IMR-90 (cell line): ENCODE results near the gene CNTN4. TPM values are rescaled to one million over a fixed set of nuclear protein-coding genes. Genes with fewer than 3 reads are reported as not detected.

Experiments used
- ATAC-seq: fragments of 200-7000 bp; cut with Tn5 transposase; 2 replicates; pipeline ENCODE4 v1.9.1; 2020; ENCODE audit warnings: low read depth, mild to moderate bottlenecking, moderate library complexity
- BruUV-seq: library from RNA; stranded (reverse); fragments of 400-500 nt; replicated peaks from 2 replicates; lab custom pipeline; 2021; lab: Mats Ljungman, UMichigan
- CTCF ChIA-PET: fragments of 300-600 bp; formaldehyde crosslinking; extraction: SDS; loops from one replicate; lab custom pipeline; 2021; ENCODE audit warnings: antibody characterized with exemption; lab: Yijun Ruan, JAX
- POLR2A ChIA-PET: fragments of 300-600 bp; sonication (Branson Sonifier 250); formaldehyde crosslinking; loops from one replicate; lab custom pipeline; 2022; ENCODE audit warnings: antibody characterized with exemption; ENCODE audit not compliant: unreplicated experiment; lab: Charles Lee
- DNase-seq: peaks from one replicate; pipeline ENCODE4 v3.0.0; 2013
- H2AFZ ChIP-seq: replicated peaks from 2 replicates; pipeline ENCODE3; 2013; ENCODE audit warnings: low read length, mild to moderate bottlenecking; ENCODE audit not compliant: poor library complexity
- H2AK5ac ChIP-seq: 2 replicates; pipeline ENCODE4 v1.6.1; 2013; ENCODE audit warnings: low read depth, low read length, inconsistent platforms
- H2AK9ac ChIP-seq: replicated peaks from 2 replicates; pipeline ENCODE3; 2013; ENCODE audit warnings: mild to moderate bottlenecking, low read depth, low read length, moderate library complexity; ENCODE audit not compliant: poor library complexity
- H2BK120ac ChIP-seq: 2 replicates; pipeline ENCODE4 v1.6.1; 2013; ENCODE audit warnings: low read depth, low read length, inconsistent platforms
- H2BK15ac ChIP-seq: 3 replicates; pipeline ENCODE4 v1.6.1; 2013; ENCODE audit warnings: low read depth, low read length, inconsistent platforms
- H2BK20ac ChIP-seq: 2 replicates; pipeline ENCODE4 v1.6.1; 2013; ENCODE audit warnings: low read depth, mild to moderate bottlenecking, inconsistent platforms, low read length, moderate library complexity
- H2BK5ac ChIP-seq: 2 replicates; pipeline ENCODE4 v1.6.1; 2013; ENCODE audit warnings: mild to moderate bottlenecking, low read depth, low read length, inconsistent platforms; ENCODE audit not compliant: poor library complexity, severe bottlenecking
- H3K14ac ChIP-seq: replicated peaks from 2 replicates; pipeline ENCODE4 v1.6.1; 2013; ENCODE audit warnings: low read depth, low read length, inconsistent platforms
- H3K18ac ChIP-seq: 2 replicates; pipeline ENCODE4 v1.6.1; 2013; ENCODE audit warnings: low read depth, low read length, control low read depth
- H3K23ac ChIP-seq: 2 replicates; pipeline ENCODE4 v1.6.1; 2013; ENCODE audit warnings: low read depth, low read length, inconsistent platforms
- H3K27ac ChIP-seq: 2 replicates; pipeline ENCODE4 v1.5.1; 2013; ENCODE audit warnings: mild to moderate bottlenecking, control low read depth, low read length; ENCODE audit not compliant: insufficient read depth
- H3K27me3 ChIP-seq: 2 replicates; pipeline ENCODE4 v1.6.1; 2013; ENCODE audit warnings: low read length; ENCODE audit not compliant: control insufficient read depth, insufficient read depth
- H3K36me3 ChIP-seq: 2 replicates; pipeline ENCODE4 v1.6.1; 2013; ENCODE audit warnings: low read length, mixed read lengths; ENCODE audit not compliant: control insufficient read depth, insufficient read depth
- H3K4ac ChIP-seq: 2 replicates; pipeline ENCODE4 v1.6.1; 2013; ENCODE audit warnings: low read depth, low read length, inconsistent platforms
- H3K4me1 ChIP-seq: 2 replicates; pipeline ENCODE4 v1.6.1; 2013; ENCODE audit warnings: low read length, mixed read lengths; ENCODE audit not compliant: control insufficient read depth, insufficient read depth
- H3K4me2 ChIP-seq: 2 replicates; pipeline ENCODE4 v1.6.1; 2013; ENCODE audit warnings: low read depth, mild to moderate bottlenecking, control low read depth, low read length, moderate library complexity
- H3K4me3 ChIP-seq: 2 replicates; pipeline ENCODE4 v1.5.1; 2013; ENCODE audit warnings: low read depth, mild to moderate bottlenecking, control low read depth, low read length, moderate library complexity; ENCODE audit not compliant: insufficient read depth
- H3K56ac ChIP-seq: 2 replicates; pipeline ENCODE4 v1.6.1; 2013; ENCODE audit warnings: low read length, inconsistent platforms; ENCODE audit not compliant: insufficient read depth; ENCODE audit errors: extremely low read depth
- H3K79me1 ChIP-seq, 2 experiments: 2 replicates each; pipeline ENCODE4 v1.6.1; 2013; ENCODE audit warnings: low read length in 2 of 2, inconsistent platforms in 1 of 2, low read depth in 1 of 2
- H3K9ac ChIP-seq: 2 replicates; pipeline ENCODE4 v1.6.1; 2013; ENCODE audit warnings: low read depth, low read length, control low read depth
- H3K9me1 ChIP-seq: 2 replicates; pipeline ENCODE4 v1.6.1; 2013; ENCODE audit warnings: low read length, inconsistent platforms; ENCODE audit not compliant: insufficient read depth
- H3K9me3 ChIP-seq: 2 replicates; pipeline ENCODE4 v1.6.1; 2013; ENCODE audit warnings: low read length; ENCODE audit not compliant: control insufficient read depth, insufficient read depth
- H4K20me1 ChIP-seq: 2 replicates; pipeline ENCODE4 v1.6.1; 2013; ENCODE audit warnings: low read length, inconsistent platforms; ENCODE audit not compliant: insufficient read depth
- H4K5ac ChIP-seq: 2 replicates; pipeline ENCODE4 v1.6.1; 2013; ENCODE audit warnings: mild to moderate bottlenecking, low read depth, low read length, control low read depth
- H4K8ac ChIP-seq, 2 experiments: 2 replicates each; pipeline ENCODE4 v1.6.1; 2013; ENCODE audit warnings: low read depth in 2 of 2, low read length in 2 of 2, control low read depth in 1 of 2, inconsistent platforms in 1 of 2
- H4K91ac ChIP-seq: 2 replicates; pipeline ENCODE4 v1.6.1; 2013; ENCODE audit warnings: low read depth, low read length, inconsistent platforms; ENCODE audit not compliant: insufficient read depth
- CEBPB ChIP-seq: IDR thresholded peaks from 2 replicates; pipeline ENCODE4 v1.6.1; 2012; ENCODE audit warnings: low read depth, low read length, improper control_type of control experiment
- CHD1 ChIP-seq: IDR thresholded peaks from 2 replicates; pipeline ENCODE4 v1.6.1; 2012; ENCODE audit warnings: low read depth, low read length, improper control_type of control experiment
- ELK1 ChIP-seq: fragments of 150-350 bp; IDR thresholded peaks from 2 replicates; pipeline ENCODE4 v1.6.1; 2016; ENCODE audit warnings: low read depth, mild to moderate bottlenecking, low read length, moderate library complexity, borderline replicate concordance
- FOS ChIP-seq: fragments of 150-350 bp; IDR thresholded peaks from 2 replicates; pipeline ENCODE4 v1.6.1; 2016; ENCODE audit warnings: low read depth, low read length
- MAFK ChIP-seq: IDR thresholded peaks from 2 replicates; pipeline ENCODE4 v1.6.1; 2012; ENCODE audit warnings: low read depth, low read length, improper control_type of control experiment
- MAZ ChIP-seq: IDR thresholded peaks from 2 replicates; pipeline ENCODE4 v1.6.1; 2012; ENCODE audit warnings: low read depth, mild to moderate bottlenecking, low read length, improper control_type of control experiment, moderate library complexity, borderline replicate concordance
- NFE2L2 ChIP-seq: fragments of 150-350 bp; IDR thresholded peaks from 2 replicates; pipeline ENCODE4 v1.6.1; 2016; ENCODE audit warnings: low read depth, mild to moderate bottlenecking, low read length
- POLR2A ChIP-seq: IDR thresholded peaks from 2 replicates; pipeline ENCODE4 v1.6.1; 2012; ENCODE audit warnings: mild to moderate bottlenecking, low read depth, low read length
- RCOR1 ChIP-seq: IDR thresholded peaks from 2 replicates; pipeline ENCODE4 v1.6.1; 2012; ENCODE audit warnings: mild to moderate bottlenecking, low read length, improper control_type of control experiment; ENCODE audit not compliant: insufficient replicate concordance
- RFX5 ChIP-seq: IDR thresholded peaks from 2 replicates; pipeline ENCODE4 v1.8.0; 2012; ENCODE audit warnings: low read depth, mild to moderate bottlenecking, low read length, moderate library complexity
- SMC3 ChIP-seq: fragments of 150-350 bp; IDR thresholded peaks from 2 replicates; pipeline ENCODE4 v1.6.1; 2016; ENCODE audit warnings: low read depth, mild to moderate bottlenecking, antibody characterized with exemption, low read length, moderate library complexity
- USF2 ChIP-seq: fragments of 150-350 bp; IDR thresholded peaks from 2 replicates; pipeline ENCODE4 v1.6.1; 2017; ENCODE audit warnings: mild to moderate bottlenecking, antibody characterized with exemption, low read length, low read depth
- WGBS, 2 experiments: methylation state at CpG; one replicate each; pipeline versions ENCODE4 v1.1.5 to v1.1.7; 2013; ENCODE audit warnings: missing lambda C conversion rate in 2 of 2; ENCODE audit not compliant: insufficient read length in 1 of 2; ENCODE audit errors: extremely low coverage in 2 of 2; 5-methylcytosine and 5-hydroxymethylcytosine counted together
- dilution Hi-C: fragments of 300-500 bp; cut with HindIII; formaldehyde crosslinking; loops from one replicate; pipeline ENCODE4 v1.14.3; 2018; ENCODE audit warnings: low sequenced_read_pairs; ENCODE audit not compliant: unreplicated experiment
- in situ Hi-C: fragments of 300-500 bp; cut with MboI; formaldehyde crosslinking; loops from 3 replicates; pipeline ENCODE4 v1.14.3; 2019; ENCODE audit warnings: low sequenced_read_pairs, inconsistent platforms, mixed read lengths
- intact Hi-C: fragments of 100-400 bp; cut with micrococcal nuclease; formaldehyde crosslinking; loops from 2 replicates; pipeline ENCODE4 v1.10.0; 2022
- polyA plus RNA-seq, 3 experiments: library from polyadenylated mRNA; depleted of rRNA; stranded (reverse); fragments of >200 nt; gene quantifications; 2 replicates each; pipeline ENCODE4 v1.2.3, GENCODE V29; 2012; ENCODE audit warnings: low replicate concordance in 1 of 3
- total RNA-seq: library from RNA; depleted of rRNA; stranded (reverse); fragments of >200 nt; gene quantifications from 2 replicates; pipeline ENCODE4 v1.2.3, GENCODE V29; 2012
- TF ChIP-seq, protein P1 (sequence below): conservative IDR thresholded peaks from 2 replicates; pipeline ENCODE4 v1.5.1; 2012; ENCODE audit warnings: mild to moderate bottlenecking, low read depth, low read length, improper control_type of control experiment

Gene CNTN4
- total and polyA plus RNA-seq, 2 of the 4 experiments (the other 2 are of a cell fraction), result under 0.01 TPM; not detected in 1

DNA sequence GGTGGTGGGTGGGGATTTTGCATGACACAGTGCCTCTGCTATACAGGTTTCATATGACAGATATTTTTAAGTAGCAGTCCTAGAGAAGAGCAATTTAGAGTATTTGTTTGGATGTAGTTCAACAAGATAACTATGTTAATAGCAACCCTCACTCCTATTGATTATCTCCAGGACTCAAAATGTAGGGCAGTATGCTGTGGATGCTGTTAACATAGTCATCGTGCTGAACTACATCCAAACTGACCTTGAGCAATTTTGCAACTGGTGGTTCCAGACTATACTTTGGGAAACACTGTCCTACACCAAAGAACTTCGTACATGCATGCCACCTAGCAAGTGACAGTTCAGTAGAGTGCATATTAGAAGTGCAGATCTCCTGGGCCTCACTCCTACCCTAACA is 893.9 kb downstream of the CNTN4 start:
- no peaks in the 10 kb centered on the region for H3K27me3 ChIP-seq
- POLR2A ChIA-PET, result no interaction called here
- no CpG with 5 or more reads among the region's 2 CpGs for WGBS, 2 experiments

More for the DNA sequence above, 893.9 kb downstream of the CNTN4 start:
- Histone ChIP-seq H4K5ac (no peak overlapping the region), H3K4ac (no peak overlapping the region), H3K4me2 (no peak overlapping the region), H2AK5ac (no peak overlapping the region), H4K20me1 (no peaks in the 10 kb centered on the region), H3K56ac (no peak overlapping the region), H4K91ac (no peak overlapping the region), H3K18ac (no peak overlapping the region), H3K23ac (no peak overlapping the region), H2AK9ac (no peak overlapping the region), H3K9me1 (no peaks in the 10 kb centered on the region), H3K9ac (no peak overlapping the region), H3K4me3 (no peak overlapping the region), H3K9me3 (no peaks in the 10 kb centered on the region), H2BK20ac (no peak overlapping the region), H2BK120ac (no peak overlapping the region), H2AFZ (no peak overlapping the region), H2BK5ac (no peak overlapping the region), H2BK15ac (no peak overlapping the region), H3K27ac (no peak overlapping the region), H4K8ac (no peak overlapping the region), H3K79me1 (no peaks in the 10 kb centered on the region), H3K14ac (no peak overlapping the region), H3K36me3 (no peaks in the 10 kb centered on the region), H3K4me1 (no peaks in the 10 kb centered on the region)
- DNase-seq, result no peak
- TF ChIP-seq POLR2A, result no peak
- no peak for TF ChIP-seq NFE2L2
- no peak for TF ChIP-seq USF2
- no peak for TF ChIP-seq ELK1
- no peak for TF ChIP-seq MAFK
- no peak for TF ChIP-seq CEBPB
- no peak for TF ChIP-seq MAZ
- no peak for TF ChIP-seq FOS
- no peak for TF ChIP-seq RFX5
- TF ChIP-seq, protein P1, sequence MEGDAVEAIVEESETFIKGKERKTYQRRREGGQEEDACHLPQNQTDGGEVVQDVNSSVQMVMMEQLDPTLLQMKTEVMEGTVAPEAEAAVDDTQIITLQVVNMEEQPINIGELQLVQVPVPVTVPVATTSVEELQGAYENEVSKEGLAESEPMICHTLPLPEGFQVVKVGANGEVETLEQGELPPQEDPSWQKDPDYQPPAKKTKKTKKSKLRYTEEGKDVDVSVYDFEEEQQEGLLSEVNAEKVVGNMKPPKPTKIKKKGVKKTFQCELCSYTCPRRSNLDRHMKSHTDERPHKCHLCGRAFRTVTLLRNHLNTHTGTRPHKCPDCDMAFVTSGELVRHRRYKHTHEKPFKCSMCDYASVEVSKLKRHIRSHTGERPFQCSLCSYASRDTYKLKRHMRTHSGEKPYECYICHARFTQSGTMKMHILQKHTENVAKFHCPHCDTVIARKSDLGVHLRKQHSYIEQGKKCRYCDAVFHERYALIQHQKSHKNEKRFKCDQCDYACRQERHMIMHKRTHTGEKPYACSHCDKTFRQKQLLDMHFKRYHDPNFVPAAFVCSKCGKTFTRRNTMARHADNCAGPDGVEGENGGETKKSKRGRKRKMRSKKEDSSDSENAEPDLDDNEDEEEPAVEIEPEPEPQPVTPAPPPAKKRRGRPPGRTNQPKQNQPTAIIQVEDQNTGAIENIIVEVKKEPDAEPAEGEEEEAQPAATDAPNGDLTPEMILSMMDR, result no peak
- TF ChIP-seq SMC3, result no peak
- no peak for TF ChIP-seq CHD1
- TF ChIP-seq RCOR1, result no peak
- no peak for ATAC-seq
- CTCF ChIA-PET, result no interaction called here
- dilution Hi-C loops (no loop called here), intact Hi-C loops (no loop called here), in situ Hi-C loops (no loop called here)
- BruUV-seq, result no TSS peak
